Liver (tissue), 9 donors: ENCODE measurements around the gene TNFRSF8. TPM values are rescaled to one million over a fixed set of nuclear protein-coding genes. Genes with fewer than 3 reads are reported as not detected.

ENCODE experiments used
- DNase-seq: peaks from one replicate; pipeline ENCODE4 v3.0.0-alpha.2; 2017; ENCODE audit warnings: low spot score
- H3K27ac ChIP-seq, 2 donors: one replicate each; pipeline ENCODE4 v1.7.0; 2013; ENCODE audit warnings: inconsistent platforms in 2 of 2, low read length in 2 of 2, control low read depth in 1 of 2, low read depth in 1 of 2, mild to moderate bottlenecking in 1 of 2
- H3K27me3 ChIP-seq, 4 donors: one replicate each; pipeline versions ENCODE4 v1.6.1 to v1.7.0; 2013; ENCODE audit warnings: low read length in 3 of 4, inconsistent platforms in 1 of 4, mild to moderate bottlenecking in 1 of 4, moderate library complexity in 1 of 4; ENCODE audit not compliant: control insufficient read depth in 4 of 4, insufficient read depth in 4 of 4
- H3K36me3 ChIP-seq, 4 donors: one replicate each; pipeline versions ENCODE4 v1.6.1 to v1.7.0; 2013; ENCODE audit warnings: low read length in 3 of 4, mild to moderate bottlenecking in 3 of 4, low read depth in 1 of 4, moderate library complexity in 1 of 4; ENCODE audit not compliant: control insufficient read depth in 4 of 4, insufficient read depth in 3 of 4
- H3K4me1 ChIP-seq, 4 donors: one replicate each; pipeline versions ENCODE4 v1.6.1 to v1.7.0; 2013; ENCODE audit warnings: low read length in 3 of 4, mild to moderate bottlenecking in 3 of 4, moderate library complexity in 1 of 4; ENCODE audit not compliant: control insufficient read depth in 4 of 4, insufficient read depth in 4 of 4
- H3K4me3 ChIP-seq, 3 donors: one replicate each; pipeline versions ENCODE4 v1.6.1 to v1.7.0; 2013; ENCODE audit warnings: low read length in 3 of 3, control low read depth in 1 of 3, low read depth in 1 of 3, mild to moderate bottlenecking in 1 of 3
- H3K9ac ChIP-seq, 2 donors: one replicate each; pipeline ENCODE4 v1.7.0; 2013; ENCODE audit warnings: low read length in 2 of 2, mild to moderate bottlenecking in 2 of 2, moderate library complexity in 2 of 2, control low read depth in 1 of 2, low read depth in 1 of 2
- H3K9me3 ChIP-seq, 4 donors: one replicate each; pipeline versions ENCODE4 v1.6.1 to v1.7.0; 2013; ENCODE audit warnings: low read length in 3 of 4; ENCODE audit not compliant: control insufficient read depth in 4 of 4
- ATF3 ChIP-seq: IDR thresholded peaks from 2 replicates; pipeline ENCODE4 v1.6.1; 2016; ENCODE audit warnings: antibody characterized with exemption
- CTCF ChIP-seq: fragments of 150-350 bp; IDR thresholded peaks from 2 replicates; pipeline ENCODE4 v1.5.1; 2017; ENCODE audit warnings: improper control_type of control experiment, low read depth, low read length; ENCODE audit not compliant: missing input control
- EGR1 ChIP-seq, 2 donors: IDR thresholded peaks; 2 replicates each; pipeline ENCODE4 v1.6.1; 2016 to 2018; ENCODE audit warnings: antibody characterized with exemption in 2 of 2, low read depth in 2 of 2
- FOXA1 ChIP-seq: IDR thresholded peaks from 2 replicates; pipeline ENCODE4 v1.6.1; 2016; ENCODE audit warnings: antibody characterized with exemption
- FOXA2 ChIP-seq: IDR thresholded peaks from 2 replicates; pipeline ENCODE4 v1.6.1; 2016; ENCODE audit warnings: antibody characterized with exemption
- GABPA ChIP-seq, 2 donors: IDR thresholded peaks in 1 of 2; conservative IDR thresholded peaks in 1 of 2; 2 replicates each; pipeline ENCODE4 v1.6.1; 2016; ENCODE audit warnings: antibody characterized with exemption in 2 of 2, mild to moderate bottlenecking in 1 of 2, moderate library complexity in 1 of 2
- HNF4A ChIP-seq, 2 donors: conservative IDR thresholded peaks; 2 replicates each; pipeline ENCODE4 v1.6.1; 2016; ENCODE audit warnings: antibody characterized with exemption in 2 of 2, mild to moderate bottlenecking in 2 of 2
- HNF4G ChIP-seq: IDR thresholded peaks from 2 replicates; pipeline ENCODE4 v1.6.1; 2016; ENCODE audit warnings: antibody characterized with exemption
- JUND ChIP-seq, 2 donors: IDR thresholded peaks; 2 replicates each; pipeline ENCODE4 v1.6.1; 2016; ENCODE audit warnings: antibody characterized with exemption in 2 of 2
- NR2F2 ChIP-seq: IDR thresholded peaks from 2 replicates; pipeline ENCODE4 v1.6.1; 2016; ENCODE audit warnings: antibody characterized with exemption
- RAD21 ChIP-seq, 2 donors: IDR thresholded peaks; 2 replicates each; pipeline ENCODE4 v1.6.1; 2016; ENCODE audit warnings: antibody characterized with exemption in 2 of 2, mild to moderate bottlenecking in 2 of 2
- RXRA ChIP-seq, 2 donors: IDR thresholded peaks; 2 replicates each; pipeline ENCODE4 v1.6.1; 2017 to 2018; ENCODE audit warnings: antibody characterized with exemption in 2 of 2, mild to moderate bottlenecking in 1 of 2
- SP1 ChIP-seq: IDR thresholded peaks from 2 replicates; pipeline ENCODE4 v1.6.1; 2018; ENCODE audit warnings: antibody characterized with exemption, mild to moderate bottlenecking
- TAF1 ChIP-seq: conservative IDR thresholded peaks from 2 replicates; pipeline ENCODE4 v1.6.1; 2016; ENCODE audit warnings: antibody characterized with exemption, mild to moderate bottlenecking
- YY1 ChIP-seq: IDR thresholded peaks from 2 replicates; pipeline ENCODE4 v1.6.1; 2016; ENCODE audit warnings: antibody characterized with exemption, mild to moderate bottlenecking
- ZBTB33 ChIP-seq: IDR thresholded peaks from 2 replicates; pipeline ENCODE4 v1.6.1; 2016; ENCODE audit warnings: antibody characterized with exemption
- WGBS: extraction: QIAGEN DNeasy Blood & Tissue Kit; methylation state at CpG from one replicate; pipeline ENCODE4 v1.1.7; 2013; 5-methylcytosine and 5-hydroxymethylcytosine counted together
- polyA plus RNA-seq, 2 donors: library from polyadenylated mRNA; stranded (reverse) in 1 of 2; unstranded in 1 of 2; fragments of 200-250 nt in 1 of 2; fragments of >200 nt in 1 of 2; fragmentation: Nextera tagmentation in 1 of 2; extraction: Ambion mirVana in 1 of 2; gene quantifications; one replicate each; pipeline versions ENCODE4 v1.2.1 to v1.2.3, GENCODE V29; 2013 to 2015
- total RNA-seq, 2 donors: library from RNA; depleted of rRNA; stranded (reverse); fragments of >200 nt; gene quantifications; one replicate each; pipeline ENCODE4 v1.2.3, GENCODE V29; 2014
- TF ChIP-seq, protein P1 (sequence below): IDR thresholded peaks from 2 replicates; pipeline ENCODE4 v1.6.1; 2016; ENCODE audit warnings: antibody characterized with exemption, mild to moderate bottlenecking
- TF ChIP-seq, protein P2 (sequence below): IDR thresholded peaks from 2 replicates; pipeline ENCODE4 v1.6.1; 2016; ENCODE audit warnings: antibody characterized with exemption
- donor health status: healthy.
- donor health status: healthy.
- donor health status: healthy.
- donor health status: healthy.
- donor health status: healthy.

Gene TNFRSF8
- total and polyA plus RNA-seq, 4 donors, result 0.08 to 0.19 (median 0.12) TPM

GRCh38 chr1:12055259-12055658 is 7.8 kb upstream of the TNFRSF8 start:
- TF ChIP-seq CTCF (no peak), HNF4G (no peak), TAF1 (no peak), JUND (IDR thresholded peaks at IDR 0.05) (no peak), GABPA (IDR thresholded peaks at IDR 0.05 in 1 of 2, conservative IDR thresholded peaks at IDR 0.05 in 1 of 2) (no peak), HNF4A (conservative IDR thresholded peaks at IDR 0.05) (no peak), SP1 (no peak), ZBTB33 (no peak), EGR1 (IDR thresholded peaks at IDR 0.05; ENCODE audit: low read depth in 2 of 2) (no peak), FOXA1 (no peak), RXRA (IDR thresholded peaks at IDR 0.05) (no peak), RAD21 (IDR thresholded peaks at IDR 0.05) (no peak), FOXA2 (no peak), YY1 (no peak), NR2F2 (no peak), ATF3 (no peak)
- TF ChIP-seq, protein P1, sequence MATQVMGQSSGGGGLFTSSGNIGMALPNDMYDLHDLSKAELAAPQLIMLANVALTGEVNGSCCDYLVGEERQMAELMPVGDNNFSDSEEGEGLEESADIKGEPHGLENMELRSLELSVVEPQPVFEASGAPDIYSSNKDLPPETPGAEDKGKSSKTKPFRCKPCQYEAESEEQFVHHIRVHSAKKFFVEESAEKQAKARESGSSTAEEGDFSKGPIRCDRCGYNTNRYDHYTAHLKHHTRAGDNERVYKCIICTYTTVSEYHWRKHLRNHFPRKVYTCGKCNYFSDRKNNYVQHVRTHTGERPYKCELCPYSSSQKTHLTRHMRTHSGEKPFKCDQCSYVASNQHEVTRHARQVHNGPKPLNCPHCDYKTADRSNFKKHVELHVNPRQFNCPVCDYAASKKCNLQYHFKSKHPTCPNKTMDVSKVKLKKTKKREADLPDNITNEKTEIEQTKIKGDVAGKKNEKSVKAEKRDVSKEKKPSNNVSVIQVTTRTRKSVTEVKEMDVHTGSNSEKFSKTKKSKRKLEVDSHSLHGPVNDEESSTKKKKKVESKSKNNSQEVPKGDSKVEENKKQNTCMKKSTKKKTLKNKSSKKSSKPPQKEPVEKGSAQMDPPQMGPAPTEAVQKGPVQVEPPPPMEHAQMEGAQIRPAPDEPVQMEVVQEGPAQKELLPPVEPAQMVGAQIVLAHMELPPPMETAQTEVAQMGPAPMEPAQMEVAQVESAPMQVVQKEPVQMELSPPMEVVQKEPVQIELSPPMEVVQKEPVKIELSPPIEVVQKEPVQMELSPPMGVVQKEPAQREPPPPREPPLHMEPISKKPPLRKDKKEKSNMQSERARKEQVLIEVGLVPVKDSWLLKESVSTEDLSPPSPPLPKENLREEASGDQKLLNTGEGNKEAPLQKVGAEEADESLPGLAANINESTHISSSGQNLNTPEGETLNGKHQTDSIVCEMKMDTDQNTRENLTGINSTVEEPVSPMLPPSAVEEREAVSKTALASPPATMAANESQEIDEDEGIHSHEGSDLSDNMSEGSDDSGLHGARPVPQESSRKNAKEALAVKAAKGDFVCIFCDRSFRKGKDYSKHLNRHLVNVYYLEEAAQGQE, result no peak
- TF ChIP-seq, protein P2, sequence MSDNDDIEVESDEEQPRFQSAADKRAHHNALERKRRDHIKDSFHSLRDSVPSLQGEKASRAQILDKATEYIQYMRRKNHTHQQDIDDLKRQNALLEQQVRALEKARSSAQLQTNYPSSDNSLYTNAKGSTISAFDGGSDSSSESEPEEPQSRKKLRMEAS, result no peak
- no peak overlapping the region for H3K4me3 ChIP-seq
- no peak overlapping the region for H3K9ac ChIP-seq
- DNase-seq, result no peak
- WGBS, result 82% methylated on average over 6 of the region's 6 CpGs
- no peaks in the 10 kb centered on the region for H3K27me3 ChIP-seq
- H3K4me1 ChIP-seq, result no peaks in the 10 kb centered on the region
- H3K9me3 ChIP-seq, result no peaks in the 10 kb centered on the region
- H3K36me3 ChIP-seq, result no peaks in the 10 kb centered on the region
- no peak overlapping the region for H3K27ac ChIP-seq
